HG03196 (cell line): ENCODE measurements around the gene SCRT2.
A peak's percentile ranks its signal among the peaks of the same experiment; 100 is the strongest.
"Not testable (repeated sequence)": the region's sequence is repeated elsewhere in the genome, so short reads cannot be mapped to it uniquely, and the experiment has no call there.

ENCODE experiments used
- ATAC-seq: cut with Tn5 transposase; IDR thresholded peaks from one replicate; pipeline ENCODE4 v1.9.1; 2021; ENCODE audit not compliant: unreplicated experiment

Gene SCRT2

DNA sequence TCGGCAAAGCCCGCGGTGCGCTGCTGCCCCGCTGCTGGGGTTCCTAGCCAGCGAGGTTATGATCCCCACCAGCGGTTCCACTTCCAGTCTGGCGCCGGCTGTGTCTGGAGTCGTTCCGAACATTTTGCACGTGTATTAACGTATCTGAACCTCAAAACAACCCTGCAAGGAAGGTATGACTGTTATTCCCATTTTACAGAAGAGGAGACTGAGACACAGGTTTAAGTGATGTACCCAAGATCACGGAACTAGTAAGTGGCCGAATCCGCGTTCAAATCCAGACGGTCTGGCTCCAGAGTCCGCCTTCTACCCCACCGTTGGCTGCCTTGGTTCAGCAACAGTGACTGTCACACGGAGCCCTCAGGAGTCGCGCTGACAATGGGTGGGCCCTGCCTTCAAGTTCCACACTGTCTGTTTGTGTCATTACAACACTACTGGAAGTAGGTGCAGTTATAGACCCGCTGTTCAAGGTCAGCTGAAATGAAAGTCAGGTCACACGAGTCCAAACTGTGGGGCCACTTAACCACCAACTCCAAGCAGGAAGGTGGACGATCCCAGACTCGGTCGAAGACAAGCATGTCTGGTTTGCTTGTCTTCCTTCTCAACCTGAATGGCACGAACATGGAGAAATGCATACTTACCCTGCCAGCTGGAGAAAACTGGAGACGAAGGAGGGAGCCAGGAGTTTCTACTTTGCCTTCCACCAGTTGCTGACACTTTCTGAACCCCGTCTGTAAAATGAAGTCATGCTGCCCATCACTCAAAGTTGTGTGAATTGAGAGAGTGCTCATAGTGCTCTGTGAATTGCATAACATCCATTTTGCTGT, 21.8 kb downstream of the SCRT2 start:
- ATAC-seq: no peak

DNA sequence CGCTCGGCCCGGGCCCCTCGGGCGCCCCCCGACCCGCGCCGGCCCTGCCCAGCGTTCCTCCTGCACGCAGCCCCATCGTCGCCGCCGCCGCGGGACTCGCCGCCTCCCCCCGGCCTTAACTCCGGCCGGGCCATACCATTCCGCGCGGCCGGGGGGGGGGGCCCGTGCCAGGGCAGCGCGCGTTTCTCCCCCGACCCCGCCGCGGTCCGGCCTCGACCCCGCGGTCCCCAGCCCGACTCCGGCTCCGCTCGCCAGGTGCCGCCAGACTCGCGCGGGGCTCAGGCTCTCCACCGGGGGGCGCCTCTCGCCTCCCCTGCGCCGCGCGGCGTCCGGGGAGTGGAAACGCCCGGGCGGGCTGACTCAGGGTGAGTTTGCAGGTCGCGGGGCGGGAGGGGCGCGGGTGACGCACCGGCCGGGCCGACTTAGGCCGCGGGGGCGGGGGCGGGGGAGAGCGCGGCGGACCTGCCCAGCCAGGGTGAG, 22.5 kb downstream of the SCRT2 start, which contains the start of gene SRXN1:
SRXN1 (minus strand) TSS at position 91 of the 480 bp plus-strand sequence; CDS start at position 76, 15 bp downstream.
- peak; percentile 77 for ATAC-seq

DNA sequence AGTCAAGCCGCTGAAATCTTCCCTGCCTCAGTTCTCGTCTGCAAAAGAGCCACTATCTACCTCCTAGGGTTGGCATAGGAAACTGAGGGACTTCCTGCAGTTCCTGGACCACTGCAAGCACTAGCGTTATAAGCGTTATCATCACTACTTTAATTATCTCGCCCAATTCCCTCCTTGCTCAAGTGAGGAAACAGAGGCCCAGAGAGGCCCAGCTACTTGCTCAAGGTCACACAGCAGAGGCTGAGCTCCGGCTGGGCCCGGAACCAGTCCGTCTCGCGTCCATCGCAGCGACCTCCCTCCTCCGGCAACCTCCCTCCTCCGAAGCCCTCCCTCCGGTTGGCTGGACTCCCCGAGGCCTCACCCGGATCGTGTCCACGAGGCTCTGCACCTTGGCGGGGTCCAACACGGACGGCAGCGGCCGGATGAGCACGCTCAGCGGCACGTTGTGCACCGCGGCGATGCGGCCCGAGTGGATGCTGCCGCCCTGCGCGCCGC, 22.9 kb downstream of the SCRT2 start:
- ATAC-seq: no peak

DNA sequence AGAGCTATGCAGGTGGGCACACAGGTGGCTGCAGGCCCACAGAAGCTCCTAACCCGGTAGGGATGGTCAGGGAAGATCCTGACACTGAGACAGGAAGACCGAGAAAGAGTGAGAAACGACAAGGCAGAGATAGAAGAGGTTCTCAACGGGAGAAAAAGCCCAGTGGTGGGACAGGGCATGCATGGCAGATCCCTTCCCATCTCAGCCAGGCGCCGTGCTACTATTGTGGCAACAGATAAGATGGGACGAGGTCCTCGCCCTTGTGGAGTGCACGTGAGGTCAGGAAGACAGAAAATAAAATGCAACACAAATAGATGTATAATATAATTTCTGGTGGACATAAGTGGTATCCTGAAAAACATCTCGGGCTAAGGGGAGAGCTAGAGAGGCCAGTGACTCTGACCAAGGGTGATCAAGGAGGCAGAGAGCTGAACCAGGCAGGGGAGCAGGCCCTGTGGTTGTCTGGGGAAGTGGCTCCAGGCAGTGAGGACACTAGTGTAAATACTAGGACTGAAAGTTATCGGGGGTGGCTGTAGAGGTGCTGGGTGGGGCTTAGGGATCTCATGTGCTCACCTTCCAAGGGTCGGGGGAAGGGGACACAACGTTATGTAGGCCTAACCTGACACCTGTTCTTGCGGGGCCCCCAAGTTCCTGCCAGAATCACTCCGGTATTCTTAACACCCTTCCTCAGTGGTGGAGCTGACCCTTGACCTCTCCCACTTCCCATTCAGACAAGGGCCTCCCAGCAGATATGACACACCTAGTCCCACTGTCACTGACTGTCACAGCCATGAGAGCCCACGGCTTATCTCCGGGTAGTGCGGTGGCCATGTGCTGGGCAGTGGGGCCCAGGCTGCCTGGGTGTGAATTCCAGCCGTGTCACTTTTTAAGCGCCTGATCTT, 23.6 kb downstream of the SCRT2 start:
- ATAC-seq: no peak

DNA sequence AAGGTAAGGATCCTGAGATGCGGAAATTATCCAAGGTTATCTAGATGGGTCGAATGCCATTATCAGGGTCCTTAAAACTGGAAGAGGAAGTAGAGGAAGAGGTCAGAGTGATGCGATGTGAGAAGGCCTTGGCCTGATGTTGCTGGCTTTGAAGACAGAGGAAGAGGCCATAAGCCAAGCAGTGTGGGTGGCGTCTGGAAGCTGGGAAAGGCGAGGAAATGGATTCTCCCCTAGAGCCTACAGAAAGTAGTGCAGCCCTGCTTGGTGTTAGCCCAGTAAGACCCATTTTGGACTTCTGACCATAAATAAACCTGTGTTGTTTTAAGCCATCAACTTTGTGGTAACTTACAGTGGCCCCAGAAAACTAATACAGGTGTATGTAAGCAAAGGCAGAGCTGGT, 24.6 kb downstream of the SCRT2 start:
- no peak for ATAC-seq

DNA sequence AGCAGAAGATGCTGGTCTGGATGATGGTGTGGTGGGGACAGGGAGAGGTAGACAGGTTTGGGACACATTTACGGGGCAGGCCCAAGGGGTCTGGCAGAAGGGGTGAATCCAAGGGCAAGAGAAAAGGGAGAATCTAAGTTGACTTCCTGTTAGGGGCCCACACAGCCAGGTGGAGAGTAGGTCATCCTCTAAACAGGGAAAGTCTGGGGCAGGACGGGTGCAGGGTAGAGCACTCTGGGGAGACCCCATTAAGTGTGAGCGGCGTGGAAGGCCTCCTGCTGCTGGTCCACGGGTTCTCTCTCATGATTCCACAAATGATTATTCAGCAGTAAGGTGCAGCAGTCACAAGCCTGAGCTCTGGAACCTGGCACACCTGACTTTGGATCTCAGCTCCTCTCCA, 25.3 kb downstream of the SCRT2 start:
- no peak for ATAC-seq

DNA sequence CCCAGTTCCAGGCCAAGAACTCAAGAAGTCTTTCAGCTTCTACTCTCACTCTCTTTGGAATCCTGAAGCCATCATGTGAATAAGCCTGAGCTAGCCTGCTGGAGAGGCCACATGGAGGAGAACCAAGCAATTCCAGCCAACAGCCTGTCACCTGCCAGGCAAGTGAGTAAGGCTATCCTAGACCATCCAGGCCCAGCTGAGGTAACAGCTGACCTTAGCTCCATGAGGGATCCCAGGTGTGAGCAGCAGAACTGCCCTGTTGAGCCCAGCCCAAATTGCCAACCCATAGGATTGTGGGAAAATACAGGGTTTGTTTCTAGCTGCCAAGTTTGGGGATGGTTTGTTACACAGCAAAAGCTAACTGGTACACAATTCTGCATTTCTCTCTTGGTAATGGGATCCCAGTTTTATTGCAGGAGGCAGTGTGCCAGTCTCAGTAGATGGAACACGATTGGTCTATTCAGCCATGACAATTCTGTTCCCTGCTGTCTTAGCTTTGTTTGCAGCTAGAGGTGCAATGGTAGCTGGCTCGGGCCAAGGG, 28.1 kb downstream of the SCRT2 start:
- no peak for ATAC-seq

DNA sequence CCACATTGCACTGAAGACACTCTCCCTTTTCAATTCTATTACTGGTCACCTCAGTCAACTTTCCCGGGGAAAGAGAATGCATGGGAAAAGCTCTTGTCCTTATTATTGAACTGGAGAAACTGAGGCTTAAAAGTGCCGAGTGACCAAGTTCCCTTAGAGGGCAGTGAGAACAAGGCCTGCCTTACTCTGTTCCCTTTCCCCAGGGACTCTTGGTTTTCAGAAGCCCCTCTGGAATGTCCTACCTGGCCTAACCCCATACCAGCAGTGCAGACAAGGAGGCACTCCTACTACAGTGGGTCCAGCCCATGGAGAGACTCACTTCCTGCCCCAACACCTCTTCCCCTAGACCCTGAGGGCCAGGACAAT, 28.8 kb downstream of the SCRT2 start:
- no peak for ATAC-seq

DNA sequence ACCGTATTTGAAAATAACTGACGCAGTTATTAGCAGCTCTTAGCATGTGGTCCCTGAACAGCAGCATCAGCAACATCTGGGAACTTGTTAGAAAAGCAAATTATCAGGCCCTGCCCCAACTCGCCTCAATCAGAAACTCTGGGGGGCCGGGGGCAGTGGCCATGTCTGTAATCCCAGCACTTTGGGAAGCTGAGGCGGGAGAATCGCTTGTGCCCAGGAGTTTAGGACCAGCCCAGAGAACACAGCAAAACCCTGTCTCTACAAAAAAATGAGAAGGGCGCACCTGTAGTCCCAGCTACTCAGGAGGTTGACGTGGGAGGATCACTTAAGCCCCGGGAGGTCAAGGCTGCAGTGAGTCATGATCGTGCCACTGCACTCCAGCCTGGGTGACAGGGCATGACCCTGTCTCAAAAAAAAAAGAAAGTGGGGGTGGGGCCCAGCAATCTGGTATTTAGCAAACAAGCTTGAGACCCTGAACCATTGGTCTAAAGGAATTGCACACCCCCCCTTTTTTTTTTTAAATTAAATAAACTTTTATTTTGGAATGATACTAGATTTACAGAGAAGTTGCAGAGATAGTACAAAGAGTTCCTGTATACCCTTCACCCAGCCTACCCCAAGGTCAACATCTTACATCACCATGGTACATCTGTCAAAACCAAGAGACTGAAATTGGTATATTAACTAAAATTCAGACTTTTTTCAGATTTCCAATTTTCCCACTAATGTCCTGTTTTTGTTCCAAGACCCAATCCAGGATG, 29.3 kb downstream of the SCRT2 start:
- ATAC-seq: no peak

DNA sequence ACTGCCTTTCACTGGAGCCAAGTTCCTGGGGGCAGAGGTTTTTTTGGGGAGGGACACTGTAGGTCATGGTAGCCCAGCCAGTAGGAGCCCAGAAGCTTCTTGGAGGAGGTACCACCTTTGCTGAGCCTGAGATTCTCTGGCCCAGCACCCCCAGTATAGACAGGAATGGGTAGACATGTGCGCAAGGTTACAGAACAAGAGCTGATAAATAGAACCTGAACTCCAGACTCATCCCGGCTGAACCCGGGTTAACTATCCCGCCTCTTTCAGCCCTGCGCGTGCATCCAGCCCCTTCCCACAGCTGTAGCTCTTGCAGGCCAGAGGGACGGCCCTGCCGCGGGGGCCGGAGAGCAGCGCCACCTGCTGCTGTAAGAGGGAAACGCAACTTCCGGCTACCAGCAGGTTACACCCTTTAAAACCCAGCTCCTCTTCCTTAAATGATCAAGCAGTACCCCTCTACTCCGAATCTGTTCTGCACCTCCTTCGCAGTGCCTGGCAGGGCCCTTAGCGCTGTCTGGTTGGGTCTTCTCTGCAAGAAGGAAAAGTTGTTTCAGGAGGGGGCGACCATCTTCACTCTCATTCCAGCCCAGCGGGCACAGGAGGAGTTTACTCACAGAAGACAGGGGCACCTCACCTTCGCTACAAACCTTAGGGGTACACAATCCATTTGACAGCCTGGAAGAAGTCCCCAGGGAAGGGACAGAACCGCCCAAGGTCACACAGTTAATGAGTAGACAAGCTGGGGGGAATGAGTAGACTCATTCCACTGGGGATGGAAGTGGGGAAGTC, 30.1 kb downstream of the SCRT2 start:
- ATAC-seq: no peak

DNA sequence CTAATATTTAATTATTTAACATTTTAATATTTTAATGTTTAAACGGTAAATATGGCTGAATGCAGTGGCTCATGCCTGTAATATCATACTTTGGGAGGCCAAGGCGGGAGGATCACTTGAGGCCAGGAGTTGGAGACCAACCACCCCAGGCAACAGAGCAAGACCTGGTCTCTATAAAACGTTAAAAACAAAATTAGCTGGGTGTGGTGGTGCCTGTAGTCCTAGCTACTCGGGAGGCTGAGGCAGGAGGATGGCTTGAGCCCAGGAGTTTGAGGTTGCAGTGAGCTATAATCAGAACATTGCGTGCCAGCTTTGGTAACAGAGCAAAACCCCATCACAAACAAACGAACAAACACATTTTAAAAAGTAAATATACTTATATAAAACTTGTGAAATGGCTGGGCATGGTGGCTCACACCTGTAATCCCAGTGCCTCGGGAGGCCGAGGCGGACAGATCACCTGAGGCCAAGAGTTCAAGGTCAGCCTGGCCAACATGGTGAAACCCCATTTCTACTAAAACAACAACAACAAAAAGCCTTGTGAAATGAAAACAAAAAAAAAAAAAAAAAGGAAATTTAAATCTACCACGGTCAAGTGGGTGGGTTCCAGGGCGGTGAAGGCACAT, 30.8 kb downstream of the SCRT2 start:
- no peak for ATAC-seq

DNA sequence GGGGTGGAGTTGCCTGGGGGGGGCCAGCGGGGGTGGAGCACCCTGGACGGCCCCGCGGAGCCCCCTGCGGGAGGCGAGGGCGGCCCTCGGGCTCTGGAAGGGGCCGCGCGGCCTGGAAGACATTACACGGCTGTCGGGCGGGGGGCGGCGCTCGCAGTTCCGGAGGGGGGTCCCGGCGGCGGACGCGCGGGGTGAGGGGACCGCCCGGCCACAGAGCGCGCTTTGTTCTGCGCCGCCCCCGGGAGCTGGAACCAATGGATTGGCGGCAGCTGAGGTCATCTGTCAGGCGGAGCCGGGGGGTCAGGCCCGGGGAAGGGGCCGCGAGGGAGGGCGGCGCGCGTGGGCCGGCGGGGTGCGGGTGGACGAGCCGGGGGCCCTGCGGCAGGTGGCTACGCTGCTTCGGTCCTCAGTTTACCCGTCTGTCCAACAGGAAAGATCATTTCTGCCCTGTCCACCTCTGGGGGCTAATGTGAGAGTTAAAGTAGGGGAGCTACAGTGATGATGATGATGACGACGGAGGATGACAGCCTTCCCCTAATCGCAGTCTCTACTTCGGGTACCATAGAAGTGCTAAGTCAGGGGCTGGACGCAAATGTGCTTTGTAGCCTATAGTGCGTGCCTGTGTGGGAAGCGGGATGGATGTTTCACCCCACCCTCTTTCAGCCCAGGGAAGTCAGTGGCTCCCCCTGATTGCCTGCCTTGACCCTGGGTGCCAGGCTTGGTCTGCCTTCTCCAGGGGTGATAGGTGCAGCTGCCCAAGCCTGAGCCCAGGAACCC, 33.0 kb downstream of the SCRT2 start:
- ATAC-seq: no peak

DNA sequence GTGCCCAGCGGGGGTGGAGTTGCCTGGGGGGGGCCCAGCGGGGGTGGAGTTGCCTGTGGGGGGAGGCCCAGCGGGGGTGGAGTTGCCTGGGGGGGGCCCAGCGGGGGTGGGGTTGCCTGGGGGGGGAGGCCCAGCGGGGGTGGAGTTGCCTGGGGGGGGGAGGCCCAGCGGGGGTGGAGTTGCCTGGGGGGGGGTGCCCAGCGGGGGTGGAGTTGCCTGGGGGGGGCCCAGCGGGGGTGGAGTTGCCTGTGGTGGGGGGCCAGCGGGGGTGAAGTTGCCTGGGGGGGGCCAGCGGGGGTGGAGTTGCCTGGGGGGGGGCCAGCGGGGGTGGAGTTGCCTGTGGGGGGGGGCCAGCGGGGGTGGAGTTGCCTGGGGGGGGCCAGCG, 33.6 kb downstream of the SCRT2 start:
- ATAC-seq: not testable (repeated sequence)

DNA sequence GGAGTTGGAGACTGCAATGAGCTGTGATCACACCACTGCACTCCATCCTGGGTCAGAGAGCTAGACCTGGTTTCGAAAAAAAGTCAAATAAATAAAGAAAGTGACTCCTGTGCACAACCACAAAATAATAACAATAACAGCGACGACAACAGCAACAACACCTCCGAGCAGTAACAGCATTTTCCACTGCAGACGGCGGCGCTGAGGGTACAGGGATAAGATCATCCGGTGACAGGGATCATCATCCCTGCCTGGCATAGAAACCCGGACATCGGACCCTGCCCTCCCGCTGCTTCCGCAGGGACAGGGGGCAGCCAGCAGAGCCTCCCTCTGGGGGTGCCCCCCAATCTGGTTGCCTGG, 34.1 kb downstream of the SCRT2 start:
- no peak for ATAC-seq

DNA sequence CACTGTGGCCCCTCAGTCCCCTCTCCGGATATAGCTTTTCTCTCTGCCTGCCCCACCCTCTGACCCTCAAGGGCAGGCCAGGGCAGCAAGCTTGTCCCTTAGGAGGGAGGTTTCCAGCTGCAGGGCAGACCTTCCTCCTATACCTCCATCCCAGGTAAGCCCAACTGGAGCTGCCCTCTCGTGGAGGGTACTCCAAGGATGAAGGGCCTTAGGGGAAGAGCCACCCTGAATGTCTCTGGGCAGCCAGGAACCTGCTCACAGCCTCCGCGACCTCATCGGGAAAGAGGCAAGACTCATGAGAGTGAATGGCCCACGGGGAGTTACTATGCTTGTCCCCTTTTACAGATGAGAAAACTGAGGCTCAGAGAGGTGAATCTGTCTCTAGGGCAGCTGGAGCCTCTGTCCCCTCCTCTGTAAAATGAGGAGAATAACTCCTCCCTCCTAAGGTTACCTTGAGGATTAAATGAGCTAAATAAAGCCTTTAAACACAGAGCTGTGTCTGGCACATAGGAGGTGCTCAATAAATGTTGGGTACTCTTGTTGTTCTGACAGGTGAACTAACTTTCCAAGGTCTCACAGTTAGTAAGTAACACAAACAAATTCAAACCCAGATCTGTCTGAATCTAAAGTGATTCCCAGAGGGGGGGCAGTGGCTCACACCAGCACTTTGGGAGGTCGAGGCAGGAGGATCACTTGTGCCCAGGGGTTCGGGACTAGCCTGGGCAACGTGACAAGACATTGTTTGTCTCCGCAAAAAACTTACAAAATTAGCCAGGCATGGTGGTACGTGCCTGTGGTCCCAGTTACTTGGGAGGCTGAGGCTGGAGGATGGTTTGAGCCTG, 34.7 kb downstream of the SCRT2 start:
- ATAC-seq: no peak

DNA sequence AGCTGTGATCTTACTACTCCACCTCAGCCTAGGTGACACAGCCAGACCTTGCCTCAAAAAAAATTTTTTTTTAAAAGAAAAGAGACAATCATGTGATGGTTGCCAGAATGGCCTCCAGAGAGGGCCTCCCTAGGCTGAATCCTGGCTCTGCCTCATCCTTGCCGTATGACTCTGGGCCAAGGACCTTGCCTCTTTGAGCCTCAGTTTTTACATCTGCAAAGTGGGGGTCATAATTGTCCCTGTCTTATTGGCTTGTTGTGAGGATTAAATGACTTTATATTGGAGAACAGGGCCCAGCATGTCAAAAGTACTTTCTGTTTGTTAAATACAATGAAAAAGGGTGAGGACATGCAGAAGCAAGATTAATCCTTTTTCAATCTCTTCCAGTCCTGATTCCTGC, 37.0 kb downstream of the SCRT2 start:
- ATAC-seq: no peak

DNA sequence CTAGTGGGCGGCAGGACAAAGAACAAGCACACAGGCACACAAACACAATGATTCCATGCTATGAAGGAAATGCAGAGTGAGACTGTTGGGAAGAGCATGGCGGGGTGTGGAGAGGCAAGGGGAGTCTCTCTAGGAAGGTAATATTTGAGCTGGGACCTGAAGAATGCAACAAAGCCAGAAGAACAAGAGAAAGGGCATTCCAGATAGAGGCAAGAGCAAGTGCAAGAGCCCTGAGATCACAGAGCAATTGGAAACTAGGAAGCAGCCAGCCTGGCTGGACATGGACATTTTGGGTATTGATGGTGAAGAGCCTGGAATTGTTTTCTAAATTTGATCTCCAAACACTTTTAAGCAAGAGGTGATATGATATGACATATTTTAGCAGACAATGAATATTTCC, 38.0 kb downstream of the SCRT2 start:
- ATAC-seq: no peak

DNA sequence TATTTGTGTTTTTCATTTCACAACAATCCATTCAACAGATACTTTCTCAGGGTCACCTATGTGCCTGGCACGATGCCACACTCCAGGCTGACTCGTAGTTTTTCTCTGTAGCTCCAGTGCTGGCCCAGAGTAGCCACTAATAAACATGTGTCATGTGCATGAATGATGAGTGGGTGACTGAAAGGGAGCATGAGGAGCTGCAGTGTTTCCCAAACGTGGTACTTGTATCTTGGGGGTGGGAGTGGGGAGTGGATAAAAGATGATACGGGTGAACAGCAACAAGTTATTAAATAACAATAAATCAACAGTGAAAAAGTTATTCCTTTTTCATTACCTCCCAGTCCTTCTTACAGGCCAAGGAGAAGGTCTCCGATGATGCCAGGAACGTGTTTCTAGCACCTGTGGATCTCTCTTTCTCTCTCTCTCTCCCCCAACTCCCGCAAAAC, 39.7 kb downstream of the SCRT2 start:
- ATAC-seq: no peak
